Measurements from ENCODE around the gene BMP3.
"Not testable (repeated sequence)": the region's sequence is repeated elsewhere in the genome, so short reads cannot be mapped to it uniquely, and the experiment has no call there.

The BMP3 gene

GRCh38 chr4:81003597-81004111 is 26.9 kb upstream of the BMP3 start:
- H3K9me3 Mint-ChIP-seq: peaks cover 9% of the 10 kb centered on the region
- no peaks in the 10 kb centered on the region for H3K27me3 Mint-ChIP-seq (ENCODE audit: low read depth, poor library complexity)
- no peak for DNase-seq
- H3K4me3 Mint-ChIP-seq: no peak overlapping the region
- no peak for TF ChIP-seq CTCF (IDR thresholded peaks at IDR 0.05)
- H3K36me3 Mint-ChIP-seq (ENCODE audit: low read depth): no peaks in the 10 kb centered on the region
- H3K4me1 Mint-ChIP-seq: no peaks in the 10 kb centered on the region
- no peak overlapping the region for H3K27ac Mint-ChIP-seq

GRCh38 chr4:81007417-81007816 is 23.1 kb upstream of the BMP3 start:
- TF ChIP-seq CTCF (IDR thresholded peaks at IDR 0.05): no peak
- Mint-ChIP-seq H3K27me3 (ENCODE audit: low read depth, poor library complexity) (peaks cover 3% of the 10 kb centered on the region), H3K27ac (no peak overlapping the region), H3K4me1 (no peaks in the 10 kb centered on the region), H3K4me3 (no peak overlapping the region), H3K9me3 (peaks cover 16% of the 10 kb centered on the region), H3K36me3 (ENCODE audit: low read depth) (no peaks in the 10 kb centered on the region)
- DNase-seq: no peak

- H3K27me3 Mint-ChIP-seq (ENCODE audit: low read depth, poor library complexity); DNase-seq; H3K4me1 Mint-ChIP-seq; H3K4me3 Mint-ChIP-seq; H3K27ac Mint-ChIP-seq; H3K36me3 Mint-ChIP-seq (ENCODE audit: low read depth): not testable (repeated sequence)
- H3K9me3 Mint-ChIP-seq: peaks cover 26% of the 10 kb centered on the region
Measured at GRCh38 chr4:81016566-81016965, 13.9 kb upstream of the BMP3 start.

- Mint-ChIP-seq H3K4me3 (no peak overlapping the region), H3K9me3 (peaks cover 23% of the 10 kb centered on the region), H3K36me3 (ENCODE audit: low read depth) (no peaks in the 10 kb centered on the region), H3K27me3 (ENCODE audit: low read depth, poor library complexity) (peaks cover 16% of the 10 kb centered on the region), H3K27ac (no peak overlapping the region), H3K4me1 (no peaks in the 10 kb centered on the region)
- no peak for DNase-seq
- TF ChIP-seq CTCF (IDR thresholded peaks at IDR 0.05): no peak
Measured at GRCh38 chr4:81019006-81019405, 11.5 kb upstream of the BMP3 start.

GRCh38 chr4:81021142-81021944 is 9.2 kb upstream of the BMP3 start:
- H3K4me1 Mint-ChIP-seq: no peaks in the 10 kb centered on the region
- no peak overlapping the region for H3K4me3 Mint-ChIP-seq
- peaks cover 10% of the 10 kb centered on the region for H3K9me3 Mint-ChIP-seq
- peaks cover 28% of the 10 kb centered on the region for H3K27me3 Mint-ChIP-seq (ENCODE audit: low read depth, poor library complexity)
- no peak for TF ChIP-seq CTCF (IDR thresholded peaks at IDR 0.05)
- DNase-seq: no peak
- H3K27ac Mint-ChIP-seq: no peak overlapping the region
- no peaks in the 10 kb centered on the region for H3K36me3 Mint-ChIP-seq (ENCODE audit: low read depth)

GRCh38 chr4:81021981-81022380 is 8.5 kb upstream of the BMP3 start:
- H3K9me3 Mint-ChIP-seq: peaks cover 3% of the 10 kb centered on the region
- H3K4me1 Mint-ChIP-seq: no peaks in the 10 kb centered on the region
- DNase-seq: no peak
- peaks cover 34% of the 10 kb centered on the region for H3K27me3 Mint-ChIP-seq (ENCODE audit: low read depth, poor library complexity)
- no peaks in the 10 kb centered on the region for H3K36me3 Mint-ChIP-seq (ENCODE audit: low read depth)
- no peak overlapping the region for H3K4me3 Mint-ChIP-seq
- no peak for TF ChIP-seq CTCF (IDR thresholded peaks at IDR 0.05)
- H3K27ac Mint-ChIP-seq: no peak overlapping the region

All from nephron progenitor cell (in vitro differentiated cells).